Cortex of kidney (tissue), 1 donor: Measurements from ENCODE around the gene PRICKLE2.

Experiments
- DNase-seq: peaks from one replicate; lab custom pipeline; 2025; lab: John Stamatoyannopoulos, UW

PRICKLE2 gene

DNA sequence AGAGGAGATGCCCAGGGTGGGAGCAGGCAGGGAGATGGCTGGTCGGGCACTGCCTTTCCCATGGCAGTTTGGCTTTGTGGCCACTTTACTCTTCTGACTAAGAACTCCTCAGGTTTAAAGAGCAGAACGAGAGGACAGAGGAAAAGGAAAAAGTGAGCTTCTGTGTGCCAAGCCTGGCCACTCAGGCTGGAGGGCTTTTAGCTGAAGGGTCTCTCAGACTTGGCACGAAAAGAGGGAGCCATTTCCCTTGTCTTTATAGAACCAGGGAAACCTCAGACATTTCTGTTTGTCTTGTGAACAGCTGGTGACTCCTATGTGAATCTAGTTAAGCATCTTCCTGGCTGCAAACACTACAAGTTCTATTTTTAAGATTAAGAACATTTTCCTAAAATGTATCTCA is 178.7 kb downstream of the PRICKLE2 start:
- no peak for DNase-seq

- no peak for DNase-seq
Observed at GRCh38 chr3:64042952-64043351, 182.3 kb downstream of the PRICKLE2 start.
